Mesenchymal stem cell (in vitro differentiated cells and primary cell): ENCODE data around the gene FNDC3B.

Experiments used
- DNase-seq: peaks from one replicate; pipeline ENCODE4 v3.0.0-alpha.2; 2013
- H2AFZ ChIP-seq: one replicate; pipeline ENCODE4 v1.6.1; 2013; ENCODE audit warnings: low read depth, mild to moderate bottlenecking, control low read depth, inconsistent platforms, low read length, moderate library complexity
- H2AK5ac ChIP-seq: 2 replicates; pipeline ENCODE4 v1.6.1; 2013; ENCODE audit warnings: low read length, moderate library complexity, mild to moderate bottlenecking, inconsistent platforms; ENCODE audit not compliant: severe bottlenecking
- H2BK120ac ChIP-seq: one replicate; pipeline ENCODE4 v1.6.1; 2013; ENCODE audit warnings: low read depth, mild to moderate bottlenecking, inconsistent platforms, low read length, moderate library complexity
- H2BK12ac ChIP-seq, 2 experiments: one replicate each; pipeline ENCODE4 v1.6.1; 2013; ENCODE audit warnings: inconsistent platforms in 2 of 2, low read length in 2 of 2, mild to moderate bottlenecking in 2 of 2, moderate library complexity in 2 of 2, control low read depth in 1 of 2
- H2BK15ac ChIP-seq: one replicate; pipeline ENCODE4 v1.6.1; 2013; ENCODE audit warnings: mild to moderate bottlenecking, low read depth, inconsistent platforms; ENCODE audit not compliant: poor library complexity, severe bottlenecking
- H2BK5ac ChIP-seq: 2 replicates; pipeline ENCODE4 v1.6.1; 2013; ENCODE audit warnings: low read depth, mild to moderate bottlenecking, low read length, control low read depth, inconsistent platforms; ENCODE audit not compliant: poor library complexity, severe bottlenecking
- H3K14ac ChIP-seq, 2 experiments: one replicate each; pipeline ENCODE4 v1.6.1; 2013; ENCODE audit warnings: inconsistent platforms in 2 of 2, low read length in 2 of 2, control low read depth in 1 of 2, mild to moderate bottlenecking in 1 of 2, moderate library complexity in 1 of 2
- H3K18ac ChIP-seq, 2 experiments: one replicate each; pipeline ENCODE4 v1.6.1; 2013; ENCODE audit warnings: inconsistent platforms in 2 of 2, low read length in 2 of 2, control low read depth in 1 of 2, low read depth in 1 of 2, mild to moderate bottlenecking in 1 of 2
- H3K23ac ChIP-seq, 2 experiments: one replicate each; pipeline ENCODE4 v1.6.1; 2013; ENCODE audit warnings: inconsistent platforms in 2 of 2, low read length in 2 of 2, mild to moderate bottlenecking in 2 of 2, moderate library complexity in 2 of 2, control low read depth in 1 of 2
- H3K27ac ChIP-seq: 2 replicates; pipeline ENCODE4 v1.5.1; 2013; ENCODE audit warnings: mild to moderate bottlenecking, moderate library complexity, low read length, control low read depth, inconsistent platforms; ENCODE audit not compliant: poor library complexity, severe bottlenecking
- H3K27me3 ChIP-seq, 2 experiments: 2 replicates each; pipeline versions ENCODE4 v1.6.1 to v1.7.0; 2013; ENCODE audit warnings: low read length in 2 of 2, mild to moderate bottlenecking in 2 of 2, moderate library complexity in 2 of 2, control low read depth in 1 of 2, inconsistent platforms in 1 of 2; ENCODE audit not compliant: control insufficient read depth in 1 of 2, insufficient read depth in 1 of 2
- H3K36me3 ChIP-seq, 2 experiments: 2 replicates each; pipeline versions ENCODE4 v1.6.1 to v1.7.0; 2013; ENCODE audit warnings: low read length in 2 of 2, control low read depth in 1 of 2, inconsistent platforms in 1 of 2, low read depth in 1 of 2, mild to moderate bottlenecking in 1 of 2; ENCODE audit not compliant: insufficient read depth in 2 of 2, control insufficient read depth in 1 of 2
- H3K4ac ChIP-seq, 2 experiments: one replicate each; pipeline ENCODE4 v1.6.1; 2013; ENCODE audit warnings: inconsistent platforms in 2 of 2, low read length in 2 of 2, mild to moderate bottlenecking in 2 of 2, moderate library complexity in 2 of 2, control low read depth in 1 of 2, low read depth in 1 of 2
- H3K4me1 ChIP-seq: 2 replicates; pipeline ENCODE4 v1.6.1; 2013; ENCODE audit warnings: low read depth, low read length, control low read depth; ENCODE audit not compliant: control insufficient read depth, insufficient read depth
- H3K4me2 ChIP-seq: 2 replicates; pipeline ENCODE4 v1.6.1; 2013; ENCODE audit warnings: low read length, mild to moderate bottlenecking, inconsistent platforms; ENCODE audit not compliant: poor library complexity, severe bottlenecking
- H3K4me3 ChIP-seq, 2 experiments: 2 replicates each; pipeline versions ENCODE4 v1.5.1 to v1.7.0; 2013; ENCODE audit warnings: low read length in 2 of 2, mild to moderate bottlenecking in 2 of 2, control low read depth in 1 of 2, low read depth in 1 of 2; ENCODE audit not compliant: insufficient read depth in 1 of 2
- H3K79me1 ChIP-seq: replicated peaks from 2 replicates; pipeline ENCODE4 v1.6.1; 2013; ENCODE audit warnings: mild to moderate bottlenecking, control low read depth, low read length, inconsistent platforms; ENCODE audit not compliant: poor library complexity, severe bottlenecking
- H3K9ac ChIP-seq: 2 replicates; pipeline ENCODE4 v1.7.0; 2013; ENCODE audit warnings: mild to moderate bottlenecking, low read length, moderate library complexity
- H3K9me3 ChIP-seq: 2 replicates; pipeline ENCODE4 v1.7.0; 2013; ENCODE audit warnings: mild to moderate bottlenecking, low read length; ENCODE audit not compliant: control insufficient read depth
- H4K8ac ChIP-seq: one replicate; pipeline ENCODE4 v1.6.1; 2013; ENCODE audit warnings: inconsistent platforms, mild to moderate bottlenecking, low read length, moderate library complexity
- H4K91ac ChIP-seq: one replicate; pipeline ENCODE4 v1.6.1; 2013; ENCODE audit warnings: mild to moderate bottlenecking, low read length, inconsistent platforms
- WGBS: methylation state at CpG from one replicate; pipeline ENCODE4 v1.1.7; 2013; ENCODE audit warnings: mixed read lengths; 5-methylcytosine and 5-hydroxymethylcytosine counted together

The FNDC3B gene

GRCh38 chr3:172227340-172228035 lies 188.1 kb downstream of the FNDC3B start:
- H2BK5ac ChIP-seq, result no peak overlapping the region
- H3K27ac ChIP-seq, result no peak overlapping the region
- no peaks in the 10 kb centered on the region for H3K27me3 ChIP-seq
- WGBS, result 100% methylated on average over 1 of the region's 3 CpGs
- H3K4me1 ChIP-seq, result peaks cover 6% of the 10 kb centered on the region
- no peak overlapping the region for H3K18ac ChIP-seq
- no peak overlapping the region for H2AFZ ChIP-seq
- H3K9ac ChIP-seq, result no peak overlapping the region
- no peak overlapping the region for H3K4ac ChIP-seq
- H3K9me3 ChIP-seq, result no peaks in the 10 kb centered on the region
- no peak overlapping the region for H2AK5ac ChIP-seq
- no peak overlapping the region for H3K23ac ChIP-seq
- DNase-seq, result no peak
- H3K79me1 ChIP-seq, result peaks cover 9% of the 10 kb centered on the region
- no peak overlapping the region for H2BK120ac ChIP-seq
- no peak overlapping the region for H3K4me3 ChIP-seq
- no peak overlapping the region for H4K91ac ChIP-seq
- no peak overlapping the region for H3K14ac ChIP-seq
- H2BK12ac ChIP-seq, result no peak overlapping the region
- no peak overlapping the region for H4K8ac ChIP-seq
- peaks cover 9 to 55% of the 10 kb centered on the region in 2 experiments for H3K36me3 ChIP-seq
- H2BK15ac ChIP-seq, result no peak overlapping the region
- no peak overlapping the region for H3K4me2 ChIP-seq

DNA sequence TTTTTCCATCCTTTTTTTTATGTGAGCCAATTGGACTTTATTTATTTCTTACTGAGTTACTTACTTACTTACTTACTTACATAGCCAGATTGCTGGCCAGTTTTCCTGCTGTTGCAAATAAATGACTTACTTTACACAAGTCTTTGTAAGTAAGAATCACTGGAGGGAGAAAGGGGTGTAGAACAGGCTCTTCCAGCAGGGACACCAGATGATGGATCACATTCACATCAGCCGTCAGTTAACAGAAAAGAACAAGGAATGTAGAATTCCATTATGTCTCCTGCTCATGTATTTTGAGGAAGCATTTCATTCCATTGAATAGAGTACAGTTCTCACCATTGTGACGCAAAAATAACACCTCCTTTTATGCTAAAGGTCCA lies 188.6 kb downstream of the FNDC3B start:
- 88% methylated on average over 1 of the region's 2 CpGs for WGBS
- DNase-seq, result no peak
- H3K23ac ChIP-seq, result no peak overlapping the region
- H3K9me3 ChIP-seq, result no peaks in the 10 kb centered on the region
- H3K4me3 ChIP-seq, result no peak overlapping the region
- H2AFZ ChIP-seq, result no peak overlapping the region
- no peak overlapping the region for H3K27ac ChIP-seq
- H3K36me3 ChIP-seq, result peaks cover 9 to 59% of the 10 kb centered on the region in 2 experiments
- H3K4me1 ChIP-seq, result peaks cover 3% of the 10 kb centered on the region
- H3K9ac ChIP-seq, result no peak overlapping the region
- no peak overlapping the region for H4K91ac ChIP-seq
- no peak overlapping the region for H3K18ac ChIP-seq
- no peak overlapping the region for H2BK12ac ChIP-seq
- H2AK5ac ChIP-seq, result no peak overlapping the region
- H3K14ac ChIP-seq, result no peak overlapping the region
- H3K4me2 ChIP-seq, result no peak overlapping the region
- H4K8ac ChIP-seq, result no peak overlapping the region
- no peak overlapping the region for H2BK120ac ChIP-seq
- H2BK15ac ChIP-seq, result no peak overlapping the region
- no peak overlapping the region for H2BK5ac ChIP-seq
- H3K27me3 ChIP-seq, result no peaks in the 10 kb centered on the region
- peaks cover 9% of the 10 kb centered on the region for H3K79me1 ChIP-seq
- no peak overlapping the region for H3K4ac ChIP-seq

DNA sequence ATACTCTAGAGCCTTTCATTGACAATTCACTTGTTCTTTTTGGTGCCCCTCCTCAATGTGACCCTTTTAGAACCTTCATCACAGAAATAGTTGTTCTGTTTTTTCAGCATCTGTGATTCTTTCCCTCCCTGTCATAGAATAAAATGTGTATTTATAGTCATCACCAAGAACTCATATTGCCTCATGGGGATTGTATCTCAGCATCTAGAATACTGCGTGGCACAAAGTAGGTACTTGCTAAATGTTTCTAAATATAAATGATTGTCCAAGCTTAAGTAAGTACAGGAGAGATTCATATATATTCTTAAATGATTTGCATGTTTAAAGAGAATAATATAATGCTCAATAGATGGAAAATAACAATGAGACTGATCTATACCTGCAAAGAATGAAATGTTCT lies 190.1 kb downstream of the FNDC3B start:
- no peak overlapping the region for H3K27ac ChIP-seq
- H3K4me2 ChIP-seq, result no peak overlapping the region
- H2AK5ac ChIP-seq, result no peak overlapping the region
- no peak overlapping the region for H3K14ac ChIP-seq
- no peak overlapping the region for H2BK120ac ChIP-seq
- peaks cover 9 to 71% of the 10 kb centered on the region in 2 experiments for H3K36me3 ChIP-seq
- H4K8ac ChIP-seq, result no peak overlapping the region
- no peak overlapping the region for H2AFZ ChIP-seq
- DNase-seq, result no peak
- no peaks in the 10 kb centered on the region for H3K27me3 ChIP-seq
- H3K23ac ChIP-seq, result no peak overlapping the region
- no peak overlapping the region for H2BK5ac ChIP-seq
- WGBS, result no CpG with 5 or more reads among the region's 1 CpG
- no peak overlapping the region for H3K4ac ChIP-seq
- no peaks in the 10 kb centered on the region for H3K9me3 ChIP-seq
- no peak overlapping the region for H2BK15ac ChIP-seq
- peaks cover 2% of the 10 kb centered on the region for H3K4me1 ChIP-seq
- no peak overlapping the region for H3K9ac ChIP-seq
- H4K91ac ChIP-seq, result no peak overlapping the region
- H3K18ac ChIP-seq, result no peak overlapping the region
- no peak overlapping the region for H2BK12ac ChIP-seq
- peaks cover 17% of the 10 kb centered on the region for H3K79me1 ChIP-seq
- H3K4me3 ChIP-seq, result no peak overlapping the region

DNA sequence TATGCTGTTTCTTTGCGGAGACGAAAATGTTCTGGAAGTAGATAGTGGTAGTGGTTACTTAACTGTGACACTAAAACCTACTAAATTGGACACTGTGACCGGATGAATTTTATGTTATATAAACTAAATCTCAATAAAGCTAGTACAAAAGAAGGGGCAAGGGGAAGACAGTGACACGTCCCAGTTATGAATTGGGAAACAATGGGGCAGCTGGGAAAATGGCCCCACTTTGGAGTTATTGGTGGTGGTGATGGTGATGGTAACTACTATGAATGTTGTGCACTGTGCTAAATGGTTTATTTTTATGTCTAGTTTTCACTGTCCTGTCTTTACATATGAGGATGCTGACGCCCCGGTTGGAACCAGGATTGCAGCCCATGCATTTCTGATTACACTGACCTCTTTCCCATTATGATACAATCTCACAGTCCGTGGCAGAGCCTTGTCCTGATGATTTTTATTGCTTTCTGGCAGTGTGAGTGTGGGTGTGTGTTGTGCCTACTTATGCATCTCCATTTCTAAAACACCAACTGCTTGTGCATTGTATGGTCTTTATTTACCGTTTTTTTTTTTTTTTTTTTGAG lies 192.0 kb downstream of the FNDC3B start:
- Histone ChIP-seq H3K79me1 (peaks cover 22% of the 10 kb centered on the region), H4K91ac (no peak overlapping the region), H2BK120ac (no peak overlapping the region), H3K18ac (no peak overlapping the region), H2AFZ (no peak overlapping the region), H2BK12ac (no peak overlapping the region), H3K9ac (no peak overlapping the region), H3K9me3 (no peaks in the 10 kb centered on the region), H3K23ac (no peak overlapping the region), H3K27me3 (no peaks in the 10 kb centered on the region), H3K4me2 (no peak overlapping the region), H3K14ac (no peak overlapping the region), H2BK5ac (no peak overlapping the region), H3K27ac (no peak overlapping the region), H2BK15ac (no peak overlapping the region), H3K4me1 (no peaks in the 10 kb centered on the region), H3K4ac (no peak overlapping the region), H3K4me3 (no peak overlapping the region), H2AK5ac (no peak overlapping the region), H4K8ac (no peak overlapping the region), H3K36me3 (peaks cover 9 to 72% of the 10 kb centered on the region in 2 experiments)
- 96% methylated on average over 4 of the region's 8 CpGs for WGBS
- DNase-seq, result no peak
